ENCODE results near the gene RPS6KA3. TPM values are rescaled to one million over a fixed set of nuclear protein-coding genes. Genes with fewer than 3 reads are reported as not detected.

RPS6KA3 gene
- 67.6 TPM for total RNA-seq

- H3K4me1 ChIP-seq (ENCODE audit: insufficient read depth, low read length) = peaks cover 15% of the 10 kb centered on the region
- H3K27me3 ChIP-seq (ENCODE audit: insufficient read depth, low read length) = no peaks in the 10 kb centered on the region
- peak within 1 kb of the TSS; percentile 76 for H3K4me3 ChIP-seq (ENCODE audit: low read length)
- no peaks in the 10 kb centered on the region for H3K9me3 ChIP-seq (ENCODE audit: low read depth, low read length)
Observed at GRCh38 chrX:20266810-20267606, at the start of gene RPS6KA3. RPS6KA3 (minus strand) TSS chrX:20266909; CDS start chrX:20266632, 277 bp downstream.

- Histone ChIP-seq H3K4me1 (ENCODE audit: insufficient read depth, low read length) (peaks cover 32% of the 10 kb centered on the region), H3K9me3 (ENCODE audit: low read depth, low read length) (no peaks in the 10 kb centered on the region), H3K4me3 (ENCODE audit: low read length) (no peak overlapping the region), H3K27me3 (ENCODE audit: insufficient read depth, low read length) (no peaks in the 10 kb centered on the region)
Observed at GRCh38 chrX:20315140-20315539, 48.4 kb upstream of the RPS6KA3 start.

GRCh38 chrX:20313899-20314298 lies 47.2 kb upstream of the RPS6KA3 start:
- H3K9me3 ChIP-seq (ENCODE audit: low read depth, low read length) = no peaks in the 10 kb centered on the region
- peaks cover 32% of the 10 kb centered on the region for H3K4me1 ChIP-seq (ENCODE audit: insufficient read depth, low read length)
- H3K27me3 ChIP-seq (ENCODE audit: insufficient read depth, low read length) = no peaks in the 10 kb centered on the region
- no peak overlapping the region for H3K4me3 ChIP-seq (ENCODE audit: low read length)

GRCh38 chrX:20312018-20312417 lies 45.3 kb upstream of the RPS6KA3 start:
- peaks cover 25% of the 10 kb centered on the region for H3K4me1 ChIP-seq (ENCODE audit: insufficient read depth, low read length)
- H3K9me3 ChIP-seq (ENCODE audit: low read depth, low read length) = no peaks in the 10 kb centered on the region
- no peak overlapping the region for H3K4me3 ChIP-seq (ENCODE audit: low read length)
- H3K27me3 ChIP-seq (ENCODE audit: insufficient read depth, low read length) = no peaks in the 10 kb centered on the region

GRCh38 chrX:20311505-20311904 lies 44.8 kb upstream of the RPS6KA3 start:
- H3K27me3 ChIP-seq (ENCODE audit: insufficient read depth, low read length) = no peaks in the 10 kb centered on the region
- peaks cover 25% of the 10 kb centered on the region for H3K4me1 ChIP-seq (ENCODE audit: insufficient read depth, low read length)
- no peaks in the 10 kb centered on the region for H3K9me3 ChIP-seq (ENCODE audit: low read depth, low read length)
- no peak overlapping the region for H3K4me3 ChIP-seq (ENCODE audit: low read length)

GRCh38 chrX:20309806-20310205 lies 43.1 kb upstream of the RPS6KA3 start:
- H3K4me3 ChIP-seq (ENCODE audit: low read length) = no peak overlapping the region
- peaks cover 19% of the 10 kb centered on the region for H3K4me1 ChIP-seq (ENCODE audit: insufficient read depth, low read length)
- no peaks in the 10 kb centered on the region for H3K9me3 ChIP-seq (ENCODE audit: low read depth, low read length)
- H3K27me3 ChIP-seq (ENCODE audit: insufficient read depth, low read length) = no peaks in the 10 kb centered on the region

GRCh38 chrX:20306668-20307067 lies 40.0 kb upstream of the RPS6KA3 start:
- Histone ChIP-seq H3K4me1 (ENCODE audit: insufficient read depth, low read length) (peaks cover 5% of the 10 kb centered on the region), H3K27me3 (ENCODE audit: insufficient read depth, low read length) (no peaks in the 10 kb centered on the region), H3K9me3 (ENCODE audit: low read depth, low read length) (no peaks in the 10 kb centered on the region), H3K4me3 (ENCODE audit: low read length) (no peak overlapping the region)

- Histone ChIP-seq H3K4me1 (ENCODE audit: insufficient read depth, low read length) (no peaks in the 10 kb centered on the region), H3K4me3 (ENCODE audit: low read length) (no peak overlapping the region), H3K9me3 (ENCODE audit: low read depth, low read length) (no peaks in the 10 kb centered on the region), H3K27me3 (ENCODE audit: insufficient read depth, low read length) (no peaks in the 10 kb centered on the region)
Observed at GRCh38 chrX:20300822-20301221, 34.1 kb upstream of the RPS6KA3 start.

- no peaks in the 10 kb centered on the region for H3K9me3 ChIP-seq (ENCODE audit: low read depth, low read length)
- H3K27me3 ChIP-seq (ENCODE audit: insufficient read depth, low read length) = no peaks in the 10 kb centered on the region
- H3K4me1 ChIP-seq (ENCODE audit: insufficient read depth, low read length) = no peaks in the 10 kb centered on the region
- H3K4me3 ChIP-seq (ENCODE audit: low read length) = no peak overlapping the region
Observed at GRCh38 chrX:20294957-20295356, 28.2 kb upstream of the RPS6KA3 start.

GRCh38 chrX:20294284-20294683 lies 27.6 kb upstream of the RPS6KA3 start:
- Histone ChIP-seq H3K4me3 (ENCODE audit: low read length) (no peak overlapping the region), H3K4me1 (ENCODE audit: insufficient read depth, low read length) (no peaks in the 10 kb centered on the region), H3K9me3 (ENCODE audit: low read depth, low read length) (no peaks in the 10 kb centered on the region), H3K27me3 (ENCODE audit: insufficient read depth, low read length) (no peaks in the 10 kb centered on the region)

GRCh38 chrX:20285511-20285910 lies 18.8 kb upstream of the RPS6KA3 start:
- Histone ChIP-seq H3K4me3 (ENCODE audit: low read length) (no peak overlapping the region), H3K9me3 (ENCODE audit: low read depth, low read length) (no peaks in the 10 kb centered on the region), H3K27me3 (ENCODE audit: insufficient read depth, low read length) (no peaks in the 10 kb centered on the region), H3K4me1 (ENCODE audit: insufficient read depth, low read length) (no peaks in the 10 kb centered on the region)

GRCh38 chrX:20284992-20285391 lies 18.3 kb upstream of the RPS6KA3 start:
- no peak overlapping the region for H3K4me3 ChIP-seq (ENCODE audit: low read length)
- no peaks in the 10 kb centered on the region for H3K9me3 ChIP-seq (ENCODE audit: low read depth, low read length)
- H3K27me3 ChIP-seq (ENCODE audit: insufficient read depth, low read length) = no peaks in the 10 kb centered on the region
- no peaks in the 10 kb centered on the region for H3K4me1 ChIP-seq (ENCODE audit: insufficient read depth, low read length)

GRCh38 chrX:20284444-20284843 lies 17.7 kb upstream of the RPS6KA3 start:
- no peaks in the 10 kb centered on the region for H3K27me3 ChIP-seq (ENCODE audit: insufficient read depth, low read length)
- no peak overlapping the region for H3K4me3 ChIP-seq (ENCODE audit: low read length)
- no peaks in the 10 kb centered on the region for H3K4me1 ChIP-seq (ENCODE audit: insufficient read depth, low read length)

GRCh38 chrX:20280938-20281337 lies 14.2 kb upstream of the RPS6KA3 start:
- Histone ChIP-seq H3K27me3 (ENCODE audit: insufficient read depth, low read length) (no peaks in the 10 kb centered on the region), H3K9me3 (ENCODE audit: low read depth, low read length) (no peaks in the 10 kb centered on the region), H3K4me1 (ENCODE audit: insufficient read depth, low read length) (no peaks in the 10 kb centered on the region)

More at GRCh38 chrX:20284444-20284843, 17.7 kb upstream of the RPS6KA3 start:
- H3K9me3 ChIP-seq (ENCODE audit: low read depth, low read length) = no peaks in the 10 kb centered on the region

GRCh38 chrX:20274121-20274520 lies 7.4 kb upstream of the RPS6KA3 start:
- Histone ChIP-seq H3K4me1 (ENCODE audit: insufficient read depth, low read length) (no peaks in the 10 kb centered on the region), H3K9me3 (ENCODE audit: low read depth, low read length) (no peaks in the 10 kb centered on the region), H3K4me3 (ENCODE audit: low read length) (no peak overlapping the region), H3K27me3 (ENCODE audit: insufficient read depth, low read length) (no peaks in the 10 kb centered on the region)

More at GRCh38 chrX:20280938-20281337, 14.2 kb upstream of the RPS6KA3 start:
- no peak overlapping the region for H3K4me3 ChIP-seq (ENCODE audit: low read length)

GRCh38 chrX:20271730-20272129 lies 5.0 kb upstream of the RPS6KA3 start:
- H3K4me1 ChIP-seq (ENCODE audit: insufficient read depth, low read length) = no peaks in the 10 kb centered on the region
- H3K27me3 ChIP-seq (ENCODE audit: insufficient read depth, low read length) = no peaks in the 10 kb centered on the region
- no peak overlapping the region for H3K4me3 ChIP-seq (ENCODE audit: low read length)
- H3K9me3 ChIP-seq (ENCODE audit: low read depth, low read length) = no peaks in the 10 kb centered on the region
